Stimulated activated naive CD8-positive, alpha-beta T cell treated with anti-CD3 and anti-CD28 coated beads, Interleukin-15, amount 100 ng/mL, for 72 hours (primary cell): Measurements from ENCODE around the gene TEC.
"Not testable (repeated sequence)": the region's sequence is repeated elsewhere in the genome, so short reads cannot be mapped to it uniquely, and the experiment has no call there.

ENCODE experiments used
- ATAC-seq: fragments of 150-1000 bp; cut with Tn5 transposase; 2 replicates; pipeline ENCODE4 v1.10.0; 2021; ENCODE audit warnings: mild to moderate bottlenecking, moderate library complexity
- DNase-seq, 2 donors: peaks; one replicate each; pipeline ENCODE4 v3.0.0; 2021 to 2022
- H3K27ac Mint-ChIP-seq, 2 donors: one replicate each; pipeline ENCODE4 v1.8.0; 2022; ENCODE audit warnings: mild to moderate bottlenecking in 2 of 2, mixed read lengths in 2 of 2, moderate library complexity in 2 of 2
- H3K27me3 Mint-ChIP-seq: one replicate; pipeline ENCODE4 v1.8.0; 2022; ENCODE audit warnings: mixed read lengths
- H3K4me1 Mint-ChIP-seq: one replicate; pipeline ENCODE4 v1.8.0; 2022; ENCODE audit warnings: mild to moderate bottlenecking, mixed read lengths
- H3K4me3 Mint-ChIP-seq, 2 donors: one replicate each; pipeline ENCODE4 v1.8.0; 2022; ENCODE audit warnings: mild to moderate bottlenecking in 2 of 2, mixed read lengths in 2 of 2, moderate library complexity in 1 of 2
- H3K9me3 Mint-ChIP-seq, 2 donors: one replicate each; pipeline ENCODE4 v1.8.0; 2022; ENCODE audit warnings: mixed read lengths in 2 of 2

The TEC gene

DNA sequence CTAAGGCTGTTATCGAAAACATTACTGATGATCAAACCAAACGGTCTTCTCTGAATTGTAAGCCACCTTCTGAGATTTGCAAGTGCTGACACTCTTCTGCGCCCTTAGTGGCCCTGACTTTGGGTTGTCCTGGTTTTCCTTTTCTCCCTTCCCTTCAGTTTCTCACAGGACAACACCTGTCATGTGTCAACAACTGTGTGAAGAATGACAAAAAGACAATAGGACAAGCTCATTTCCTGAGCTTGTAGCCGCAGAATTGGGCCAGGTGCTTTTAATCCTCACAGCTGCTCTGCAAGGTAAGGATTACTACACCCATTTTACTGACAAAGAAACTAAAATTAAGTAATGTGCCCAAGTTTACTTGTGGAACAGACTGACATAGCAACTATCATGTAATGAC, 90.7 kb downstream of the TEC start:
- no peak for ATAC-seq
- Mint-ChIP-seq H3K27me3 (no peaks in the 10 kb centered on the region), H3K4me1 (peaks cover 48% of the 10 kb centered on the region)

DNA sequence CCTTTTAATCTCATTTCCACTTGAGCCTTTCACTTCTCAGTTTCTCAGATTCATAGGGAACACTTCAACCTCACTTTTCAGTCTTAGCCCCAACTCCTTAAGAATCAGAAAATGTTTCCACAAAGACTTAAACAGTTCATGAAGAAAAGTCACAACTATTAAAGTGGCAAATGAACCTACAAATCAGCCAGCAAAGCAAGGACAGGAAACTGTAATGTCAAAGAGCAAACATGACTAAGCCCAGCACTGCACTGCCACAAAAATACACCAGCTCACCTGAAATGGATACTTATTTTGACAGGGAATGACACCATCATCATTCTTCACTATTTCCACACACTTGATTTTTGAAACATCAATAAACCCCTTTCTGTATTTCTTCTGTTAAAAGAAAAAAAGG, 93.8 kb downstream of the TEC start:
- Mint-ChIP-seq H3K4me1 (peaks cover 55% of the 10 kb centered on the region), H3K27ac (no peak overlapping the region), H3K4me3 (no peak overlapping the region), H3K27me3 (no peaks in the 10 kb centered on the region), H3K9me3 (peaks cover 11% of the 10 kb centered on the region in 2 donors)
- peak; percentile 51 for ATAC-seq
- DNase-seq, result no peak

More for the DNA sequence above, 90.7 kb downstream of the TEC start:
- no peak overlapping the region for H3K27ac Mint-ChIP-seq
- no peak for DNase-seq
- H3K9me3 Mint-ChIP-seq, result peaks cover 11% of the 10 kb centered on the region in 2 donors
- no peak overlapping the region for H3K4me3 Mint-ChIP-seq

GRCh38 chr4:48175328-48175727, 94.3 kb downstream of the TEC start:
- DNase-seq (no peak), ATAC-seq (no peak)
- H3K9me3 Mint-ChIP-seq, result peaks cover 11% of the 10 kb centered on the region in 2 donors
- no peak overlapping the region for H3K27ac Mint-ChIP-seq
- H3K4me1 Mint-ChIP-seq, result peaks cover 50% of the 10 kb centered on the region
- H3K4me3 Mint-ChIP-seq, result no peak overlapping the region
- no peaks in the 10 kb centered on the region for H3K27me3 Mint-ChIP-seq

GRCh38 chr4:48173056-48173991, 96.3 kb downstream of the TEC start:
- DNase-seq, result no peak
- peak; percentile 61 for ATAC-seq
- peaks cover 34% of the 10 kb centered on the region for H3K4me1 Mint-ChIP-seq
- H3K27me3 Mint-ChIP-seq, result no peaks in the 10 kb centered on the region
- peaks cover 10 to 11% of the 10 kb centered on the region in 2 donors for H3K9me3 Mint-ChIP-seq
- peak overlapping the region; percentile 30 to 65 for H3K4me3 Mint-ChIP-seq
- H3K27ac Mint-ChIP-seq, result peak overlapping the region in 1 of 2 donors; percentile 28

DNA sequence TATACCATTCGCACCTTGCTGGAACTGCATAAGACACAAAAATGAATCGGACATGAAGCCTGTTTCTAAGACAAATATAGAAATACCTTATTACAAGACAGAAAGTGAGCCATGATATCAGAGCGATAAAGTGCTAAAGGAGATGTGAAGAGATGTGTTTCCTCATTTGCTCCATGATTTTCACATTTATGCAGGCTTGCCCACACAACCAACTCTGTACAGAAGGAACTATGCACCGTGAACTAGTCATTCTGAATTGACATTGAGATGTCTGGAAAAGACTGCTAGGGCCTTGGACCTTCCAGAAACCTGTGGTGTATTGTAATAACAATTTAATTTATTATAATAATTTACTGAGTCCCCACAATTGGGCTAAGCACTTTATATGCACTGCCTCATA, 97.0 kb downstream of the TEC start:
- Mint-ChIP-seq H3K27me3 (no peaks in the 10 kb centered on the region), H3K9me3 (peaks cover 3 to 4% of the 10 kb centered on the region in 2 donors), H3K27ac (no peak overlapping the region), H3K4me3 (no peak overlapping the region), H3K4me1 (peaks cover 41% of the 10 kb centered on the region)
- no peak for ATAC-seq
- DNase-seq, result no peak

DNA sequence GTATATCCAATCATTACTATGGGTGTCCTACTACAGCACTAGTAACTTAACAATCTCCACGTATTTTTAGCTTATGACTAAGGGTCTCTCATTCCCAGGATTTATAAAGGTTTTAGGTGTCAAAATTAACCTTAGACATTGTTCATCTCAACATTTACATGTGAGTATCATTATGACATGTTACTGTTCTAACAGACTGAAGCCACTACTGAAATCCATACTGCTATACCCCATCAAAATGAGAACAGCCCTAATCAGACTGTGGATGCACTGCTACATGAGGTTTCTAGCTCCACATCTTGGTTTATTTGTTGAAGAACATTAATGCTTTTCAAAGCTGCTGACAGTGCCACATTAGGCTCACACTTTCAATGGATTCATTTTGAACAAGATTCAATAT, 100.0 kb downstream of the TEC start:
- no peaks in the 10 kb centered on the region for H3K27me3 Mint-ChIP-seq
- H3K9me3 Mint-ChIP-seq, result no peaks in the 10 kb centered on the region

DNA sequence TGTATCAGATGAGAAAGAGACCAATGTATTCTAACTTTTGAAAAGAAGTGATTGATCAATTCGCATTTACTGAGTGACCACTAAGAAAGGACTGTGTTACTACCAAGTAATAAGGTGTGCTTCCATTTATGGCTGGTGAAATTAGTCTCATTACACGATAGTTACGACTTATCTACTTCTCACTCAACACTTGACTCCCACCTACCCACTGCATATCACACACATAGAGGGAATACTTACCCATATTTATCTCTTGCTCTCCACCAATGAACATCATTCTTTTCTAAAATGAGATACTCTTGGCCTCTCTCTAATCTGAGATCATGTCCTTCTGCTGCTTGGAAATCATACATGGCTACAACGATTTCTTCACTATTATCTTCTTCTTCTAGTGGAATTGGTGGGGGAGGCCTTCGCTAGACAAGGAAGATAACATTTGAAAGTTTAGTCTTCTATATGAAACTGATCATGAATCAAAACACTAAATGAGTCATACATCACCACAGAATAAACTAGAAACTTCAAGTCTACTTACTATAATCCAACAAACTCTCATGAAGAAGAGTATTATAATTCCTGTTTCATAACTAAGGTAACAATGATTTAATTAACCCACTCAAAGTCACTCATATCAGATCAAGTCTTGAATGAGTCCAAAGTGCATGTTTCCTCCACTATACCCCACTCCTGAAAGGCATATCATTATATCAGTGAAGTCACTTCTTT, 101.9 kb downstream of the TEC start:
- Mint-ChIP-seq H3K9me3 (no peaks in the 10 kb centered on the region), H3K27me3 (no peaks in the 10 kb centered on the region), H3K4me3 (peak overlapping the region; percentile 1 to 7), H3K27ac (peak overlapping the region in 1 of 2 donors; percentile 29), H3K4me1 (peaks cover 13% of the 10 kb centered on the region)
- ATAC-seq (peak; percentile 93), DNase-seq (no peak)

More for the DNA sequence above, 100.0 kb downstream of the TEC start:
- Mint-ChIP-seq H3K27ac (no peak overlapping the region), H3K4me1 (peaks cover 25% of the 10 kb centered on the region), H3K4me3 (no peak overlapping the region)
- no peak for ATAC-seq
- DNase-seq, result no peak

GRCh38 chr4:48164561-48164960, 105.1 kb downstream of the TEC start:
- ATAC-seq, H3K27ac Mint-ChIP-seq, H3K4me3 Mint-ChIP-seq, H3K9me3 Mint-ChIP-seq, H3K27me3 Mint-ChIP-seq, DNase-seq: not testable (repeated sequence)
- H3K4me1 Mint-ChIP-seq, result peaks cover 41% of the 10 kb centered on the region

- H3K4me3 Mint-ChIP-seq, result no peak overlapping the region
- H3K27me3 Mint-ChIP-seq, result no peaks in the 10 kb centered on the region
- peaks cover 0 to 7% of the 10 kb centered on the region in 2 donors for H3K9me3 Mint-ChIP-seq
- H3K4me1 Mint-ChIP-seq, result peaks cover 41% of the 10 kb centered on the region
- no peak overlapping the region for H3K27ac Mint-ChIP-seq
- DNase-seq (no peak), ATAC-seq (no peak)
Measured at GRCh38 chr4:48163746-48164145, 105.9 kb downstream of the TEC start.

DNA sequence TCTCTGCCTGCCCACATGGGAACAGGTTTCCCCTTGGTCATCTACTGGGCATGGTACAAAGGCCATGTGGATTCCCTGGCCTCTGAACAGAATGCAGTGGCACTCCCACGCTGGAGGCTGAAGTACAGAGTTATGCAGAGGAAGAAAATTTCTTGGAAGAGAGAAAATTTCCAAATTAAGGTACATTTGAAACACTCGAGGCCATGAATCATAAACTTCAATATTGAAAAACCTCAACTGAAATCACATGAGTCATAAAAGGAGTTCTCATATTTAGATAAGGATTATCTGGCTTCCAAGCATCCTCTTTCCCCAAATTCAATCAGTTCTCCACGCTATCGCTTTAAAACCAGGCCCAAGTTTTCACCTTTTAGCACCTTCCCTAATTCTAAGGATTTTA, 107.5 kb downstream of the TEC start:
- Mint-ChIP-seq H3K27ac (peak overlapping the region in 1 of 2 donors; percentile 67), H3K9me3 (peaks cover 9 to 17% of the 10 kb centered on the region in 2 donors), H3K27me3 (no peaks in the 10 kb centered on the region), H3K4me3 (peak overlapping the region; percentile 9 to 42), H3K4me1 (peaks cover 30% of the 10 kb centered on the region)
- DNase-seq, result no peak
- ATAC-seq, result no peak

- no peak for DNase-seq
- Mint-ChIP-seq H3K4me3 (no peak overlapping the region), H3K27me3 (no peaks in the 10 kb centered on the region), H3K4me1 (peaks cover 38% of the 10 kb centered on the region), H3K9me3 (peaks cover 15 to 30% of the 10 kb centered on the region in 2 donors), H3K27ac (no peak overlapping the region)
- ATAC-seq, result no peak
Measured at GRCh38 chr4:48157271-48157670, 112.4 kb downstream of the TEC start.

DNA sequence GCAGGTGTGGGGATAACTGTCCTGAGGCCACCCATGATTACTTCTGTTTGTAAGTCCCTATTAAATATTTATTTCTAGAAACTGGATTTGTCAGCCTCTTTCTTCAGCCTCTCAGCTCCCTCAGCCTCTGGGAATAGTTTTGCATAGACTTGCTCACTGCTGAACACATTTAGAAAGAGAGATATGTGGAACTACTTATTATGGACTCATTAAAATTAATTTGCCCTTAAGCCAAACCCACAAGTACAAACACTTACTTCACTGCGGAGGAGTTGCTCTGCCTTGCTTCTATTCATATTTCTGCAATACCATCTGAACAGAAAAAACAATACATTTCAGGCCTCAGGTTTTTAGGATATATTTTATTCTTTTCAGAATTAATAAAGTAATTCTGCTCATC, 113.2 kb downstream of the TEC start:
- DNase-seq (no peak), ATAC-seq (no peak)
- no peak overlapping the region for H3K27ac Mint-ChIP-seq
- no peak overlapping the region for H3K4me3 Mint-ChIP-seq
- H3K27me3 Mint-ChIP-seq, result no peaks in the 10 kb centered on the region
- peaks cover 29% of the 10 kb centered on the region for H3K4me1 Mint-ChIP-seq
- peaks cover 15 to 30% of the 10 kb centered on the region in 2 donors for H3K9me3 Mint-ChIP-seq

- DNase-seq, result no peak
- ATAC-seq, result peak; percentile 63
- no peak overlapping the region for H3K27ac Mint-ChIP-seq
- no peak overlapping the region for H3K4me3 Mint-ChIP-seq
- H3K9me3 Mint-ChIP-seq, result peaks cover 15 to 25% of the 10 kb centered on the region in 2 donors
- H3K27me3 Mint-ChIP-seq, result no peaks in the 10 kb centered on the region
- peaks cover 22% of the 10 kb centered on the region for H3K4me1 Mint-ChIP-seq
Measured at GRCh38 chr4:48153791-48154550, 115.7 kb downstream of the TEC start.

DNA sequence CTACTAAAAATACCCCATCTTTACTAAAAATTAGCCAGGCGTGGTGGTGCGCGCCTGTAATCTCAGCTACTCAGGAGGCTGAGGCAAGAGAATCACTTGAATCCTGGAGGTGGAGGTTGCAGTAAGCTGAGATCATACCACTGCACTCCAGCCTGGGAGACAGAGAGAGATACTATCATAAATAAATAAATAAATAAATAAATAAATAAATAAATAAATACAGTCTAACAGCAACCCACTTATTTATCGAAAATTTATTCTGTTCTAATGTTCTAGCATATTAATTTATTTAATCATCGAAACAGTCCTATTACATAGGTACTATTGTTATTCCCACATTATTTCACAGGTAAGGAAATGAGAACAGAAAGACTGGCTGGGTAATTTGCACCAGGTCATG, 117.4 kb downstream of the TEC start:
- Mint-ChIP-seq H3K9me3 (peaks cover 8 to 14% of the 10 kb centered on the region in 2 donors), H3K4me3 (no peak overlapping the region), H3K27ac (no peak overlapping the region), H3K27me3 (no peaks in the 10 kb centered on the region), H3K4me1 (peaks cover 22% of the 10 kb centered on the region)
- DNase-seq, result no peak
- ATAC-seq, result no peak

DNA sequence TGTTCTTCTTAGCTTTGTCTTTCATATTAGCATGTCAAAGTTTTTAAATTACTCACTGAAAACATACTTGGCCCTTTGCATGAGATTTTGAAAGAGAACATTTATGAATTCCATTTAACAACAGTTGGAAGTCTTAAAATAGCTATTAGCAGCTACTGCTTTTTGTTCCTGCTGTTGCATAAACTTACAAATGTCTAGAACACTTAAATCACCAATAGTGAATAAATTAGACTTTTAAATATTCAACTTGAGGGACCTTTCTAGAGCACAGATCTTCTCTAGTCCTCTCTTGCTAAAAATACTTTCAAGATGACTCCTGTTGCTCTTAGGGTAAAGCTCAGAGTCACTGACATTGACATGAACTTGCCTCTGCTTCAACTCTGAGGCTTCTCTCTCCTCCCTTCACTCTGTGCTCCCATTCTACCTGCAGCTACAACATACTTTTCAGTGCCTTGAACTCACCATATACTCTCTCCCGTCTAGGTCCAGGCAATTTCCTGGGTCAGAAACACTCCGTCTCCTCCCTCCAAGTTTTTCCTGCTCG, 119.7 kb downstream of the TEC start:
- ATAC-seq (no peak), DNase-seq (no peak)
- no peak overlapping the region for H3K27ac Mint-ChIP-seq
- peaks cover 22% of the 10 kb centered on the region for H3K4me1 Mint-ChIP-seq
- H3K27me3 Mint-ChIP-seq, result no peaks in the 10 kb centered on the region
- peaks cover 0 to 8% of the 10 kb centered on the region in 2 donors for H3K9me3 Mint-ChIP-seq
- no peak overlapping the region for H3K4me3 Mint-ChIP-seq
